ENCODE data around the gene STXBP1.

Gene STXBP1

GRCh38 chr9:127734247-127734746 lies 122.2 kb downstream of the STXBP1 start:
- no peak for DNase-seq (ENCODE audit: low read depth, low spot score)

- DNase-seq (ENCODE audit: low read depth, low spot score), result peak; percentile 98
These were observed 122.9 kb downstream of the STXBP1 start, which contains the start of gene TOR2A for GRCh38 chr9:127734747-127735529. TOR2A (minus strand) TSS chr9:127735294; CDS start chr9:127735270, 24 bp downstream.

- no peak for DNase-seq (ENCODE audit: low read depth, low spot score)
These were observed 123.6 kb downstream of the STXBP1 start for GRCh38 chr9:127735530-127736185.

GRCh38 chr9:127738666-127739065 lies 126.6 kb downstream of the STXBP1 start:
- no peak for DNase-seq (ENCODE audit: low read depth, low spot score)

GRCh38 chr9:127739614-127740330 lies 127.7 kb downstream of the STXBP1 start:
- no peak for DNase-seq (ENCODE audit: low read depth, low spot score)

- no peak for DNase-seq (ENCODE audit: low read depth, low spot score)
These were observed 129.9 kb downstream of the STXBP1 start for GRCh38 chr9:127741831-127742434.

All from activated naive CD8-positive, alpha-beta T cell treated with anti-CD3 and anti-CD28 coated beads, Interleukin-2, amount 50 U/mL, for 16 hours (primary cell).